ENCODE measurements around the gene RNASEH2A. TPM values are rescaled to one million over a fixed set of nuclear protein-coding genes. Genes with fewer than 3 reads are reported as not detected.

The RNASEH2A gene
- total and polyA plus RNA-seq, 2 of the 4 experiments (the other 2 are of a cell fraction): 34.9 to 44.6 TPM

DNA sequence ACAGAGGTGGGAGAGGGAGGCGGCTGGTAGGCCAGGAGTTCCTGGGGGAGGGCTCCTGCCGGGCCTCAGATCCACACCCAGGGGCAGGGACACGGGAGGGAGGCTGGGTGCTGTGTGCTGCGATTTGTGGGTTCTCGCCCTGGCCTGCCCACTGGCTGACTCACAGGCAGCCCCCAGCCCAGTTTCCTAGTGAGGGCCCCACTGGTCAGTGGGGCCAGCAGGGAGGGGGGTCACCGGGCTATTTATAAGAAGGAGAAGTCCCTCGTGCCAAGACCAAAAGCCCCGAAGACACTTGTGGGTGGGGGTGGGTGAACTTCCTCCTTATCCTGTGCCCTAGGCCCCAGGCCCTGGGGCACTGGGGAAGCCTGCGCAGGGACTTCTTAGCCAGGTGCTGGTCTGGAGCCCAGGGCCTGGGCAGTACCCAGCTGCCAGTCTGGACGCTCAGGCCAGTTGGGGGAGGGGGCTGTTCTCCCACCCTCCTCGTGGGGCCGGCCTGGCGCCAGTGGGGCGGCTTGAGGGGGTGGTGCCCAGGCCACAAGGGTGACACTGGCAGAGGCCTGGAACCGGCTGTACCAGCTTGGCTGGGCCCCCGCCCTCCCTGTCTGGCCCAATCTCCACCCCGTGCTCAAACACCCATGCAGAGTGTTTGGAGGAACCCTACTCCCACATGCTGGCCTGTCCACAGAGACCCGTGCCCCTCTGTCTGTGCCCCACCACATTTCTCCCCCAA, 20.1 kb upstream of the RNASEH2A start:
- H3K27me3 ChIP-seq (ENCODE audit: control insufficient read depth, insufficient read depth, low read length): no peaks in the 10 kb centered on the region
- dilution Hi-C loops (cut with HindIII; ENCODE audit: low sequenced_read_pairs, unreplicated experiment) (no loop called here), intact Hi-C loops (cut with micrococcal nuclease) (no loop called here), in situ Hi-C loops (cut with MboI; ENCODE audit: low sequenced_read_pairs) (loop anchor here (25.0 kb wide), 1 partner anchor 1051 kb away; no protein-coding TSS in a partner anchor)
- H4K20me1 ChIP-seq (ENCODE audit: insufficient read depth, low read length): peaks cover 3% of the 10 kb centered on the region; the same call in 1 of the 2 replicates
- peak overlapping the region; percentile 40; the same call in 1 of the 2 replicates for H4K91ac ChIP-seq (ENCODE audit: insufficient read depth, low read depth, low read length)
- H3K4me1 ChIP-seq (ENCODE audit: control insufficient read depth, insufficient read depth, low read length): peaks cover 51% of the 10 kb centered on the region
- H4K8ac ChIP-seq (ENCODE audit: low read depth in 2 of 2, low read length in 2 of 2): peak overlapping the region; percentile 3 to 79; a peak in 3 of 4 replicates
- H3K4ac ChIP-seq (ENCODE audit: low read depth, low read length): peak overlapping the region; percentile 80
- 0 out of 2 replicates have a peak overlapping the region, but pooled peaks have one; percentile 8 for H2AK5ac ChIP-seq (ENCODE audit: low read depth, low read length)
- H3K18ac ChIP-seq (ENCODE audit: low read depth, low read length): peak overlapping the region; percentile 29; the same call in 1 of the 2 replicates
- H2AFZ ChIP-seq (replicated peaks; ENCODE audit: low read length, poor library complexity): peak overlapping the region; percentile 86
- peak overlapping the region; percentile 95 for H2BK5ac ChIP-seq (ENCODE audit: low read depth, low read length, poor library complexity, severe bottlenecking)
- 0 out of 2 replicates have a peak overlapping the region, but pooled peaks have one; percentile 48 for H3K23ac ChIP-seq (ENCODE audit: low read depth, low read length)
- peak overlapping the region; percentile 7; the same call in 1 of the 2 replicates for H3K27ac ChIP-seq (ENCODE audit: insufficient read depth, low read length)
- H3K9ac ChIP-seq (ENCODE audit: low read depth, low read length): no peak overlapping the region
- peaks cover 0 to 40% of the 10 kb centered on the region in 2 experiments; a peak in 2 of 4 replicates for H3K79me1 ChIP-seq (ENCODE audit: low read depth in 1 of 2, low read length in 2 of 2)
- DNase-seq (no peak), ATAC-seq (ENCODE audit: low read depth) (no peak)
- H3K9me3 ChIP-seq (ENCODE audit: control insufficient read depth, insufficient read depth, low read length): no peaks in the 10 kb centered on the region
- H3K36me3 ChIP-seq (ENCODE audit: control insufficient read depth, insufficient read depth, low read length): no peaks in the 10 kb centered on the region
- WGBS, 2 experiments (ENCODE audit: extremely low coverage in 2 of 2, insufficient read length in 1 of 2): 60% methylated on average over 12 of the region's 18 CpGs; no CpG with 5 or more reads in 1 of the 2 experiments
- H2BK120ac ChIP-seq (ENCODE audit: low read depth, low read length): peak overlapping the region; percentile 88
- ChIA-PET POLR2A (ENCODE audit: unreplicated experiment) (no interaction called here), CTCF (interaction anchor here (0.6 kb wide), 1 partner anchor 9 kb away, joined by 3 read pairs; no protein-coding TSS in a partner anchor)
- TF ChIP-seq CEBPB (IDR thresholded peaks at IDR 0.05; ENCODE audit: low read depth, low read length) (no peak), POLR2A (IDR thresholded peaks at IDR 0.05; ENCODE audit: low read depth, low read length) (peak; percentile 23; the same call in 1 of the 2 replicates)
- H3K4me2 ChIP-seq (ENCODE audit: low read depth, low read length): no peak overlapping the region
- no peak overlapping the region for H2BK15ac ChIP-seq (ENCODE audit: low read depth, low read length)
- peak overlapping the region; percentile 77 for H4K5ac ChIP-seq (ENCODE audit: low read depth, low read length)
- peaks cover 25% of the 10 kb centered on the region for H3K9me1 ChIP-seq (ENCODE audit: insufficient read depth, low read length)
- BruUV-seq (replicated peaks): no TSS peak
- no peak overlapping the region for H3K56ac ChIP-seq (ENCODE audit: extremely low read depth, insufficient read depth, low read length)
- peak overlapping the region; percentile 5; the same call in 1 of the 2 replicates for H2BK20ac ChIP-seq (ENCODE audit: low read depth, low read length)
- no peak overlapping the region; the same call in 1 of the 2 replicates for H3K14ac ChIP-seq (replicated peaks; ENCODE audit: low read depth, low read length)
- peak overlapping the region; percentile 73 for H2AK9ac ChIP-seq (replicated peaks; ENCODE audit: low read depth, low read length, poor library complexity)
- H3K4me3 ChIP-seq (ENCODE audit: insufficient read depth, low read depth, low read length): no peak overlapping the region
